Lower leg skin (tissue), 3 donors: ENCODE data around the gene TMEM198.

Source experiments
- POLR2A ChIP-seq, 2 donors: fragments of 450-650 bp; IDR thresholded peaks; one replicate each; pipeline ENCODE4 v1.6.1; 2016 to 2017; ENCODE audit warnings: antibody characterized with exemption in 2 of 2, mild to moderate bottlenecking in 1 of 2, moderate library complexity in 1 of 2
- TF ChIP-seq, protein P1 (sequence below), 3 donors: fragments of 450-650 bp; IDR thresholded peaks; one replicate each; pipeline ENCODE4 v1.5.1; 2016; ENCODE audit warnings: antibody characterized with exemption in 3 of 3, mild to moderate bottlenecking in 3 of 3, moderate library complexity in 2 of 3

DNA sequence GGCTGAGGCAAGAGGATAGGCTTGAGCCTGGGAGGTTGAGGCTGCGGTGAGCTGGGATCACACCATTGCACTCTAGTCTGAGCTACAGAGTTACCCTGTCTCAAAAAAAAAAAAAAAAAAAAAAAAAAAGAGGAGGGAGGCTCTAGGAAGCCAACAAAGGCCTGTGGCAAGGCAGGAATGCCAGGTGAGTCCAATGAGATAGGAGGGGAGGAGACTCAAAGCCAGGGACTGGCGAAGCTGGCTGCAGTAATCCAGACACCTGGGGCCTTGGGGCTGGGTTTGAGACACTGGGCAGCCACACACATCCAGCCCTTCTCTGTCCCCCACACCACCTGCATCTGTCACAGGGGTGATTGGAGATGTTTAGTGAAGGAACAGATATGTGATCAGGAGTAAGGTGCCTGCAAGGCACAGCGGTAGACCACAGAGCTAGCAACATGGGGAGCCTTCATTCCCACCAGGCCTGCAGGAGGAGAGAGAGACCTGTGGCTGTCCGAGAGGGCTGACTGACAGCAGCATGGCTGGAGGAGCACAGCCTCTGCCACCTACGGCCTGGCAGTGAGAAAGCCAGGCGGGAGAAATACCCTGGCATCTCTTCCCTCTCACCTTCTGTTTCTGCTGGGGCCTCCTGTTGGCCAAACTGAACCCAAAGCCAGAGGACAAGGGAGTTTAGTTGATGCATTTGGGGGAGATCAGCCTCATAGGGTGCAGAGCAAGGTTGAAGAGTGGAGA lies 9.7 kb upstream of the TMEM198 start:
- TF ChIP-seq, protein P1, sequence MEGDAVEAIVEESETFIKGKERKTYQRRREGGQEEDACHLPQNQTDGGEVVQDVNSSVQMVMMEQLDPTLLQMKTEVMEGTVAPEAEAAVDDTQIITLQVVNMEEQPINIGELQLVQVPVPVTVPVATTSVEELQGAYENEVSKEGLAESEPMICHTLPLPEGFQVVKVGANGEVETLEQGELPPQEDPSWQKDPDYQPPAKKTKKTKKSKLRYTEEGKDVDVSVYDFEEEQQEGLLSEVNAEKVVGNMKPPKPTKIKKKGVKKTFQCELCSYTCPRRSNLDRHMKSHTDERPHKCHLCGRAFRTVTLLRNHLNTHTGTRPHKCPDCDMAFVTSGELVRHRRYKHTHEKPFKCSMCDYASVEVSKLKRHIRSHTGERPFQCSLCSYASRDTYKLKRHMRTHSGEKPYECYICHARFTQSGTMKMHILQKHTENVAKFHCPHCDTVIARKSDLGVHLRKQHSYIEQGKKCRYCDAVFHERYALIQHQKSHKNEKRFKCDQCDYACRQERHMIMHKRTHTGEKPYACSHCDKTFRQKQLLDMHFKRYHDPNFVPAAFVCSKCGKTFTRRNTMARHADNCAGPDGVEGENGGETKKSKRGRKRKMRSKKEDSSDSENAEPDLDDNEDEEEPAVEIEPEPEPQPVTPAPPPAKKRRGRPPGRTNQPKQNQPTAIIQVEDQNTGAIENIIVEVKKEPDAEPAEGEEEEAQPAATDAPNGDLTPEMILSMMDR (IDR thresholded peaks at IDR 0.05), result no peak
- TF ChIP-seq POLR2A (IDR thresholded peaks at IDR 0.05), result no peak
